Esophagus muscularis mucosa (tissue), 4 donors: ENCODE measurements around the gene ITPRIPL1. TPM values are rescaled to one million over a fixed set of nuclear protein-coding genes. Genes with fewer than 3 reads are reported as not detected.

ENCODE experiments used
- DNase-seq: peaks from one replicate; pipeline ENCODE4 v3.0.0-alpha.2; 2017; ENCODE audit errors: extremely low spot score
- H3K27ac ChIP-seq, 4 donors: fragments of 200-600 bp; sonication (generic); replicated peaks in 1 of 4; 1 replicate in 3 of 4; 2 replicates in 1 of 4; pipeline ENCODE4 v1.5.1; 2016 to 2019; ENCODE audit warnings: mild to moderate bottlenecking in 1 of 4
- H3K27me3 ChIP-seq, 4 donors: fragments of 200-600 bp; sonication (generic); one replicate each; pipeline versions ENCODE4 v1.5.1 to v1.6.0; 2016 to 2019
- H3K36me3 ChIP-seq, 4 donors: fragments of 200-600 bp; sonication (generic); one replicate each; pipeline ENCODE4 v1.5.1; 2016 to 2019
- H3K4me1 ChIP-seq, 4 donors: fragments of 200-600 bp; sonication (generic); one replicate each; pipeline ENCODE4 v1.5.1; 2016 to 2019
- H3K4me3 ChIP-seq, 4 donors: fragments of 200-600 bp; sonication (generic); 1 replicate in 2 of 4; 2 replicates in 2 of 4; pipeline ENCODE4 v1.5.1; 2016 to 2019; ENCODE audit warnings: mild to moderate bottlenecking in 4 of 4, moderate library complexity in 1 of 4
- H3K9me3 ChIP-seq, 4 donors: fragments of 200-600 bp; sonication (generic); 1 replicate in 3 of 4; 2 replicates in 1 of 4; pipeline ENCODE4 v1.5.1; 2016 to 2019
- CTCF ChIP-seq, 3 experiments: fragments of 200-600 bp in 2 of 3; fragments of 450-650 bp in 1 of 3; sonication (generic) in 2 of 3; IDR thresholded peaks; one replicate each; pipeline ENCODE4 v1.5.1; 2017 to 2019; ENCODE audit warnings: antibody characterized with exemption in 3 of 3, mild to moderate bottlenecking in 2 of 3, moderate library complexity in 1 of 3
- EP300 ChIP-seq: sonication (generic); formaldehyde crosslinking; IDR thresholded peaks from one replicate; pipeline ENCODE4 v1.6.1; 2017; ENCODE audit warnings: antibody characterized with exemption
- POLR2A ChIP-seq: fragments of 450-650 bp; IDR thresholded peaks from one replicate; pipeline ENCODE4 v1.6.1; 2017; ENCODE audit warnings: antibody characterized with exemption, moderate library complexity, mild to moderate bottlenecking, low read depth
- POLR2AphosphoS5 ChIP-seq, 2 donors: sonication (generic); formaldehyde crosslinking; IDR thresholded peaks; one replicate each; pipeline ENCODE4 v1.6.1; 2017; ENCODE audit warnings: antibody characterized with exemption in 2 of 2
- WGBS: methylation state at CpG from one replicate; pipeline ENCODE4 v1.1.5; 2018; 5-methylcytosine and 5-hydroxymethylcytosine counted together
- intact Hi-C: fragments of 100-400 bp; cut with DNase I; formaldehyde crosslinking; loops from one replicate; pipeline ENCODE4 v1.15.1; 2023
- total RNA-seq, 4 donors: library from RNA; depleted of rRNA; stranded (reverse); fragments of >200 nt; gene quantifications; one replicate each; pipeline versions ENCODE4 v1.1.0 to v1.2.1, GENCODE V29; 2016

Gene ITPRIPL1
- total RNA-seq, 4 donors from 2014 or later: 0.42 to 1.4 (median 0.93) TPM

- no peak for DNase-seq
- Histone ChIP-seq H3K9me3 (no peaks in the 10 kb centered on the region), H3K4me1 (peaks cover 4 to 15% (median 5%) of the 10 kb centered on the region in 4 donors), H3K27ac (peak overlapping the region in 3 of 4 donors; percentile 1 to 34 (median 18)), H3K4me3 (no peak overlapping the region), H3K36me3 (no peaks in the 10 kb centered on the region), H3K27me3 (no peaks in the 10 kb centered on the region)
- WGBS: 65% methylated on average over 9 of the region's 9 CpGs
- TF ChIP-seq CTCF (IDR thresholded peaks at IDR 0.05) (no peak), EP300 (no peak), POLR2AphosphoS5 (IDR thresholded peaks at IDR 0.05) (no peak), POLR2A (no peak)
- intact Hi-C loops: no loop called here
Observed at GRCh38 chr2:96353032-96353561, 28.0 kb downstream of the ITPRIPL1 start.

GRCh38 chr2:96353606-96354101, 28.5 kb downstream of the ITPRIPL1 start:
- 68% methylated on average over 4 of the region's 4 CpGs for WGBS
- DNase-seq: no peak
- intact Hi-C loops: no loop called here
- Histone ChIP-seq H3K9me3 (no peaks in the 10 kb centered on the region), H3K4me3 (no peak overlapping the region), H3K27me3 (no peaks in the 10 kb centered on the region), H3K4me1 (peaks cover 4 to 15% (median 5%) of the 10 kb centered on the region in 4 donors), H3K36me3 (no peaks in the 10 kb centered on the region), H3K27ac (peak overlapping the region in 3 of 4 donors; percentile 1 to 34 (median 18))
- TF ChIP-seq POLR2A (no peak), CTCF (IDR thresholded peaks at IDR 0.05) (no peak), EP300 (no peak), POLR2AphosphoS5 (IDR thresholded peaks at IDR 0.05) (peak in 1 of 2 donors; percentile 8)

GRCh38 chr2:96354492-96354891, 29.4 kb downstream of the ITPRIPL1 start:
- Histone ChIP-seq H3K27me3 (no peaks in the 10 kb centered on the region), H3K4me1 (peaks cover 4 to 15% (median 5%) of the 10 kb centered on the region in 4 donors), H3K36me3 (no peaks in the 10 kb centered on the region), H3K9me3 (no peaks in the 10 kb centered on the region), H3K4me3 (no peak overlapping the region), H3K27ac (peak overlapping the region in 1 of 4 donors; percentile 18)
- no peak for TF ChIP-seq EP300
- no peak for TF ChIP-seq CTCF (IDR thresholded peaks at IDR 0.05)
- WGBS: 79% methylated on average over 4 of the region's 4 CpGs
- intact Hi-C loops: no loop called here
- DNase-seq: no peak

- intact Hi-C loops: no loop called here
- Histone ChIP-seq H3K36me3 (no peaks in the 10 kb centered on the region), H3K9me3 (no peaks in the 10 kb centered on the region), H3K27me3 (no peaks in the 10 kb centered on the region), H3K4me1 (peaks cover 4 to 15% (median 5%) of the 10 kb centered on the region in 4 donors), H3K27ac (no peak overlapping the region), H3K4me3 (no peak overlapping the region)
- no peak for DNase-seq
- 84% methylated on average over 6 of the region's 6 CpGs for WGBS
- TF ChIP-seq CTCF (IDR thresholded peaks at IDR 0.05): no peak
- TF ChIP-seq POLR2AphosphoS5 (IDR thresholded peaks at IDR 0.05): no peak
- no peak for TF ChIP-seq POLR2A
Observed at GRCh38 chr2:96356889-96357288, 31.8 kb downstream of the ITPRIPL1 start.

GRCh38 chr2:96359310-96359709, 34.2 kb downstream of the ITPRIPL1 start:
- TF ChIP-seq CTCF (IDR thresholded peaks at IDR 0.05) (peak in 1 of 3 experiments; percentile 16), POLR2A (no peak), EP300 (no peak), POLR2AphosphoS5 (IDR thresholded peaks at IDR 0.05) (no peak)
- intact Hi-C loops: no loop called here
- WGBS: 57% methylated on average over 2 of the region's 2 CpGs
- no peak overlapping the region for H3K27ac ChIP-seq
- H3K4me3 ChIP-seq: no peak overlapping the region
- peaks cover 0 to under 1% (median 0%) of the 10 kb centered on the region in 4 donors for H3K4me1 ChIP-seq
- H3K9me3 ChIP-seq: no peaks in the 10 kb centered on the region
- no peak for DNase-seq
- H3K27me3 ChIP-seq: no peaks in the 10 kb centered on the region
- no peaks in the 10 kb centered on the region for H3K36me3 ChIP-seq
